ENCODE results near the gene ZSWIM5.

DNA sequence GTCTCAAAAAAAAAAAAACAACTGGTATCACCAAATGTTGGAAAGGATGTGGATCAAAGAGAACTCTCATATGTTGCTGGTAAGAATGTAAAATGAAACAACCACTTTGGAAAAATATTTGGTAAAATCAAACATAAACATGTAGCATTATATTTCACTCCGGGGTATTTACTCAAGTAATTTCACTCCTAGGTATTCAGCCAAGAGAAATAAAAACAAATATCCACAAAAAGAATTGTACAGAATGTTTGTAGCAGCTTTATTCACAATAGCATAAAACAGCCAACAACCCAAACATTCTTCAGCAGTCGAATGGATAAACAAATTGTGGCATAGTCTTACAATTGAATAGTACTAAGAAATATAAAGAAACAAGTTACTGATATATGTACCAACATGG is 32.4 kb upstream of the ZSWIM5 start:
- TF ChIP-seq POLR2AphosphoS5 (IDR thresholded peaks at IDR 0.05) = no peak
- TF ChIP-seq CTCF (IDR thresholded peaks at IDR 0.05 in 8 of 11, conservative IDR thresholded peaks at IDR 0.05 in 3 of 11) = no peak
